ENCODE measurements around the gene MKLN1.

DNA sequence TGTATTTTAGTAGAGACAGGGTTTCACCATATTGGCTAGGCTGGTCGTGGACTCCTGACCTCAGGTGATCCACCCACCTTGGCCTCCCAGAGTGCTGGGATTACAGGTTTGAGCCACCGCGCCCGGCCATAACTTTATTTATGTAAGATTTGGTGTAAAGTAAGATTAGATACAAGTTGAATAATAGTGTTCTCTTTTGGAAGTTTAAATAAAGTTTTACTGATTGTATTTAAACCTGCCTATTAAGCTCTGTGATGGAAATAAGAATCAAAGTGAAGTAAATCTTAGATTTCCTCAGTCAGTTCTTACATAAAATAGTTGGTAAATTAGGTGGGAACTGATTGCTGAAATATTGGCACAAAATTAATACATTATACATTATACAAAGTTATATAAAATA lies 86.0 kb downstream of the MKLN1 start:
- TF ChIP-seq CTCF (IDR thresholded peaks at IDR 0.05; ENCODE audit: poor library complexity) (no peak), EZH2 (IDR thresholded peaks at IDR 0.05; ENCODE audit: borderline replicate concordance) (no peak)
